GM12892 (cell line): Measurements from ENCODE around the gene SMURF2.
"Not testable (repeated sequence)": the region's sequence is repeated elsewhere in the genome, so short reads cannot be mapped to it uniquely, and the experiment has no call there.

Experiments used
- DNase-seq: peaks from one replicate; pipeline ENCODE4 v3.0.0; 2011; ENCODE audit not compliant: insufficient read length
- FAIRE-seq: peaks from 2 replicates; lab custom pipeline; 2011; peaks lifted over from hg19 to GRCh38; lab: Jason Lieb, UNC
- POLR2A ChIP-seq: IDR thresholded peaks from 2 replicates; pipeline ENCODE4 v1.6.1; 2011; ENCODE audit warnings: low read depth, low read length, control low read depth
- POLR2AphosphoS5 ChIP-seq: IDR thresholded peaks from 2 replicates; pipeline ENCODE4 v1.6.1; 2011; ENCODE audit warnings: low read depth, low read length, control low read depth
- TAF1 ChIP-seq: IDR thresholded peaks from 2 replicates; pipeline ENCODE4 v1.6.1; 2011; ENCODE audit warnings: low read depth, mild to moderate bottlenecking, control low read depth, low read length, borderline replicate concordance

SMURF2 gene

GRCh38 chr17:64687376-64687775, 25.3 kb upstream of the SMURF2 start:
- no peak for DNase-seq
- no peak for FAIRE-seq
- TF ChIP-seq POLR2AphosphoS5 (no peak), POLR2A (no peak), TAF1 (no peak)

GRCh38 chr17:64686705-64687104, 24.6 kb upstream of the SMURF2 start:
- TF ChIP-seq TAF1 (no peak), POLR2A (no peak), POLR2AphosphoS5 (no peak)
- DNase-seq = no peak
- FAIRE-seq = no peak

- DNase-seq (no peak), FAIRE-seq (no peak)
- TF ChIP-seq POLR2AphosphoS5 (no peak), POLR2A (no peak), TAF1 (no peak)
Measured at GRCh38 chr17:64685705-64686104, 23.6 kb upstream of the SMURF2 start.

- TF ChIP-seq POLR2AphosphoS5 (no peak), TAF1 (no peak), POLR2A (no peak)
- DNase-seq = no peak
- no peak for FAIRE-seq
Measured at GRCh38 chr17:64683796-64684195, 21.7 kb upstream of the SMURF2 start.

- TF ChIP-seq POLR2AphosphoS5 (no peak), TAF1 (no peak), POLR2A (no peak)
- DNase-seq (no peak), FAIRE-seq (no peak)
Measured at GRCh38 chr17:64682261-64683181, 20.4 kb upstream of the SMURF2 start.

GRCh38 chr17:64679710-64680216, 17.7 kb upstream of the SMURF2 start:
- FAIRE-seq (no peak), DNase-seq (no peak)
- TF ChIP-seq TAF1 (no peak), POLR2A (no peak), POLR2AphosphoS5 (no peak)

- TF ChIP-seq POLR2AphosphoS5 (no peak), TAF1 (no peak), POLR2A (no peak)
- FAIRE-seq (no peak), DNase-seq (no peak)
Measured at GRCh38 chr17:64676763-64677162, 14.7 kb upstream of the SMURF2 start.

GRCh38 chr17:64670843-64671590, 8.9 kb upstream of the SMURF2 start:
- not testable (repeated sequence) for DNase-seq, FAIRE-seq

GRCh38 chr17:64667807-64668721, 6.0 kb upstream of the SMURF2 start:
- not testable (repeated sequence) for FAIRE-seq, DNase-seq

GRCh38 chr17:64664299-64664981, 2.3 kb upstream of the SMURF2 start:
- not testable (repeated sequence) for FAIRE-seq, DNase-seq

- FAIRE-seq, DNase-seq: not testable (repeated sequence)
Measured at GRCh38 chr17:64663836-64664235, 1.7 kb upstream of the SMURF2 start.
